IMR-90 (cell line): ENCODE data around the gene TEX53. TPM values are rescaled to one million over a fixed set of nuclear protein-coding genes. Genes with fewer than 3 reads are reported as not detected.

Experiments used
- ATAC-seq: fragments of 200-7000 bp; cut with Tn5 transposase; 2 replicates; pipeline ENCODE4 v1.9.1; 2020; ENCODE audit warnings: low read depth, mild to moderate bottlenecking, moderate library complexity
- BruUV-seq: library from RNA; stranded (reverse); fragments of 400-500 nt; replicated peaks from 2 replicates; lab custom pipeline; 2021; lab: Mats Ljungman, UMichigan
- CTCF ChIA-PET: fragments of 300-600 bp; formaldehyde crosslinking; extraction: SDS; loops from one replicate; lab custom pipeline; 2021; ENCODE audit warnings: antibody characterized with exemption; lab: Yijun Ruan, JAX
- POLR2A ChIA-PET: fragments of 300-600 bp; sonication (Branson Sonifier 250); formaldehyde crosslinking; loops from one replicate; lab custom pipeline; 2022; ENCODE audit warnings: antibody characterized with exemption; ENCODE audit not compliant: unreplicated experiment; lab: Charles Lee
- DNase-seq: peaks from one replicate; pipeline ENCODE4 v3.0.0; 2013
- H2AFZ ChIP-seq: replicated peaks from 2 replicates; pipeline ENCODE3; 2013; ENCODE audit warnings: low read length, mild to moderate bottlenecking; ENCODE audit not compliant: poor library complexity
- H2AK5ac ChIP-seq: 2 replicates; pipeline ENCODE4 v1.6.1; 2013; ENCODE audit warnings: low read depth, low read length, inconsistent platforms
- H2AK9ac ChIP-seq: replicated peaks from 2 replicates; pipeline ENCODE3; 2013; ENCODE audit warnings: mild to moderate bottlenecking, low read depth, low read length, moderate library complexity; ENCODE audit not compliant: poor library complexity
- H2BK120ac ChIP-seq: 2 replicates; pipeline ENCODE4 v1.6.1; 2013; ENCODE audit warnings: low read depth, low read length, inconsistent platforms
- H2BK15ac ChIP-seq: 3 replicates; pipeline ENCODE4 v1.6.1; 2013; ENCODE audit warnings: low read depth, low read length, inconsistent platforms
- H2BK20ac ChIP-seq: 2 replicates; pipeline ENCODE4 v1.6.1; 2013; ENCODE audit warnings: low read depth, mild to moderate bottlenecking, inconsistent platforms, low read length, moderate library complexity
- H2BK5ac ChIP-seq: 2 replicates; pipeline ENCODE4 v1.6.1; 2013; ENCODE audit warnings: mild to moderate bottlenecking, low read depth, low read length, inconsistent platforms; ENCODE audit not compliant: poor library complexity, severe bottlenecking
- H3K14ac ChIP-seq: replicated peaks from 2 replicates; pipeline ENCODE4 v1.6.1; 2013; ENCODE audit warnings: low read depth, low read length, inconsistent platforms
- H3K18ac ChIP-seq: 2 replicates; pipeline ENCODE4 v1.6.1; 2013; ENCODE audit warnings: low read depth, low read length, control low read depth
- H3K23ac ChIP-seq: 2 replicates; pipeline ENCODE4 v1.6.1; 2013; ENCODE audit warnings: low read depth, low read length, inconsistent platforms
- H3K27ac ChIP-seq: 2 replicates; pipeline ENCODE4 v1.5.1; 2013; ENCODE audit warnings: mild to moderate bottlenecking, control low read depth, low read length; ENCODE audit not compliant: insufficient read depth
- H3K27me3 ChIP-seq: 2 replicates; pipeline ENCODE4 v1.6.1; 2013; ENCODE audit warnings: low read length; ENCODE audit not compliant: control insufficient read depth, insufficient read depth
- H3K36me3 ChIP-seq: 2 replicates; pipeline ENCODE4 v1.6.1; 2013; ENCODE audit warnings: low read length, mixed read lengths; ENCODE audit not compliant: control insufficient read depth, insufficient read depth
- H3K4ac ChIP-seq: 2 replicates; pipeline ENCODE4 v1.6.1; 2013; ENCODE audit warnings: low read depth, low read length, inconsistent platforms
- H3K4me1 ChIP-seq: 2 replicates; pipeline ENCODE4 v1.6.1; 2013; ENCODE audit warnings: low read length, mixed read lengths; ENCODE audit not compliant: control insufficient read depth, insufficient read depth
- H3K4me2 ChIP-seq: 2 replicates; pipeline ENCODE4 v1.6.1; 2013; ENCODE audit warnings: low read depth, mild to moderate bottlenecking, control low read depth, low read length, moderate library complexity
- H3K4me3 ChIP-seq: 2 replicates; pipeline ENCODE4 v1.5.1; 2013; ENCODE audit warnings: low read depth, mild to moderate bottlenecking, control low read depth, low read length, moderate library complexity; ENCODE audit not compliant: insufficient read depth
- H3K56ac ChIP-seq: 2 replicates; pipeline ENCODE4 v1.6.1; 2013; ENCODE audit warnings: low read length, inconsistent platforms; ENCODE audit not compliant: insufficient read depth; ENCODE audit errors: extremely low read depth
- H3K79me1 ChIP-seq, 2 experiments: 2 replicates each; pipeline ENCODE4 v1.6.1; 2013; ENCODE audit warnings: low read length in 2 of 2, inconsistent platforms in 1 of 2, low read depth in 1 of 2
- H3K9ac ChIP-seq: 2 replicates; pipeline ENCODE4 v1.6.1; 2013; ENCODE audit warnings: low read depth, low read length, control low read depth
- H3K9me1 ChIP-seq: 2 replicates; pipeline ENCODE4 v1.6.1; 2013; ENCODE audit warnings: low read length, inconsistent platforms; ENCODE audit not compliant: insufficient read depth
- H3K9me3 ChIP-seq: 2 replicates; pipeline ENCODE4 v1.6.1; 2013; ENCODE audit warnings: low read length; ENCODE audit not compliant: control insufficient read depth, insufficient read depth
- H4K20me1 ChIP-seq: 2 replicates; pipeline ENCODE4 v1.6.1; 2013; ENCODE audit warnings: low read length, inconsistent platforms; ENCODE audit not compliant: insufficient read depth
- H4K5ac ChIP-seq: 2 replicates; pipeline ENCODE4 v1.6.1; 2013; ENCODE audit warnings: mild to moderate bottlenecking, low read depth, low read length, control low read depth
- H4K8ac ChIP-seq, 2 experiments: 2 replicates each; pipeline ENCODE4 v1.6.1; 2013; ENCODE audit warnings: low read depth in 2 of 2, low read length in 2 of 2, control low read depth in 1 of 2, inconsistent platforms in 1 of 2
- H4K91ac ChIP-seq: 2 replicates; pipeline ENCODE4 v1.6.1; 2013; ENCODE audit warnings: low read depth, low read length, inconsistent platforms; ENCODE audit not compliant: insufficient read depth
- BHLHE40 ChIP-seq: fragments of 150-350 bp; IDR thresholded peaks from 2 replicates; pipeline ENCODE4 v1.6.1; 2016; ENCODE audit warnings: mild to moderate bottlenecking, low read depth, low read length
- CEBPB ChIP-seq: IDR thresholded peaks from 2 replicates; pipeline ENCODE4 v1.6.1; 2012; ENCODE audit warnings: low read depth, low read length, improper control_type of control experiment
- CHD1 ChIP-seq: IDR thresholded peaks from 2 replicates; pipeline ENCODE4 v1.6.1; 2012; ENCODE audit warnings: low read depth, low read length, improper control_type of control experiment
- FOS ChIP-seq: fragments of 150-350 bp; IDR thresholded peaks from 2 replicates; pipeline ENCODE4 v1.6.1; 2016; ENCODE audit warnings: low read depth, low read length
- MAFK ChIP-seq: IDR thresholded peaks from 2 replicates; pipeline ENCODE4 v1.6.1; 2012; ENCODE audit warnings: low read depth, low read length, improper control_type of control experiment
- MAZ ChIP-seq: IDR thresholded peaks from 2 replicates; pipeline ENCODE4 v1.6.1; 2012; ENCODE audit warnings: low read depth, mild to moderate bottlenecking, low read length, improper control_type of control experiment, moderate library complexity, borderline replicate concordance
- MXI1 ChIP-seq: IDR thresholded peaks from 2 replicates; pipeline ENCODE4 v1.6.1; 2012; ENCODE audit warnings: low read depth, mild to moderate bottlenecking, low read length, moderate library complexity, borderline replicate concordance
- NFE2L2 ChIP-seq: fragments of 150-350 bp; IDR thresholded peaks from 2 replicates; pipeline ENCODE4 v1.6.1; 2016; ENCODE audit warnings: low read depth, mild to moderate bottlenecking, low read length
- POLR2A ChIP-seq: IDR thresholded peaks from 2 replicates; pipeline ENCODE4 v1.6.1; 2012; ENCODE audit warnings: mild to moderate bottlenecking, low read depth, low read length
- RAD21 ChIP-seq: IDR thresholded peaks from 2 replicates; pipeline ENCODE4 v1.6.1; 2012; ENCODE audit warnings: low read length, improper control_type of control experiment
- RCOR1 ChIP-seq: IDR thresholded peaks from 2 replicates; pipeline ENCODE4 v1.6.1; 2012; ENCODE audit warnings: mild to moderate bottlenecking, low read length, improper control_type of control experiment; ENCODE audit not compliant: insufficient replicate concordance
- RFX5 ChIP-seq: IDR thresholded peaks from 2 replicates; pipeline ENCODE4 v1.8.0; 2012; ENCODE audit warnings: low read depth, mild to moderate bottlenecking, low read length, moderate library complexity
- SMC3 ChIP-seq: fragments of 150-350 bp; IDR thresholded peaks from 2 replicates; pipeline ENCODE4 v1.6.1; 2016; ENCODE audit warnings: low read depth, mild to moderate bottlenecking, antibody characterized with exemption, low read length, moderate library complexity
- WGBS, 2 experiments: methylation state at CpG; one replicate each; pipeline versions ENCODE4 v1.1.5 to v1.1.7; 2013; ENCODE audit warnings: missing lambda C conversion rate in 2 of 2; ENCODE audit not compliant: insufficient read length in 1 of 2; ENCODE audit errors: extremely low coverage in 2 of 2; 5-methylcytosine and 5-hydroxymethylcytosine counted together
- dilution Hi-C: fragments of 300-500 bp; cut with HindIII; formaldehyde crosslinking; loops from one replicate; pipeline ENCODE4 v1.14.3; 2018; ENCODE audit warnings: low sequenced_read_pairs; ENCODE audit not compliant: unreplicated experiment
- in situ Hi-C: fragments of 300-500 bp; cut with MboI; formaldehyde crosslinking; loops from 3 replicates; pipeline ENCODE4 v1.14.3; 2019; ENCODE audit warnings: low sequenced_read_pairs, inconsistent platforms, mixed read lengths
- intact Hi-C: fragments of 100-400 bp; cut with micrococcal nuclease; formaldehyde crosslinking; loops from 2 replicates; pipeline ENCODE4 v1.10.0; 2022
- polyA plus RNA-seq, 3 experiments: library from polyadenylated mRNA; depleted of rRNA; stranded (reverse); fragments of >200 nt; gene quantifications; 2 replicates each; pipeline ENCODE4 v1.2.3, GENCODE V29; 2012; ENCODE audit warnings: low replicate concordance in 1 of 3
- total RNA-seq: library from RNA; depleted of rRNA; stranded (reverse); fragments of >200 nt; gene quantifications from 2 replicates; pipeline ENCODE4 v1.2.3, GENCODE V29; 2012
- TF ChIP-seq, protein P1 (sequence below): fragments of 150-350 bp; IDR thresholded peaks from 2 replicates; pipeline ENCODE4 v1.6.1; 2017; ENCODE audit warnings: mild to moderate bottlenecking, antibody characterized with exemption, low read length, low read depth
- TF ChIP-seq, protein P2 (sequence below): conservative IDR thresholded peaks from 2 replicates; pipeline ENCODE4 v1.5.1; 2012; ENCODE audit warnings: mild to moderate bottlenecking, low read depth, low read length, improper control_type of control experiment
- TF ChIP-seq, protein P3 (sequence below): fragments of 150-350 bp; IDR thresholded peaks from 2 replicates; pipeline ENCODE4 v1.6.1; 2016; ENCODE audit warnings: low read depth, mild to moderate bottlenecking, low read length, moderate library complexity, borderline replicate concordance

The TEX53 gene
- total and polyA plus RNA-seq, 2 of the 4 experiments (the other 2 are of a cell fraction) = not detected

DNA sequence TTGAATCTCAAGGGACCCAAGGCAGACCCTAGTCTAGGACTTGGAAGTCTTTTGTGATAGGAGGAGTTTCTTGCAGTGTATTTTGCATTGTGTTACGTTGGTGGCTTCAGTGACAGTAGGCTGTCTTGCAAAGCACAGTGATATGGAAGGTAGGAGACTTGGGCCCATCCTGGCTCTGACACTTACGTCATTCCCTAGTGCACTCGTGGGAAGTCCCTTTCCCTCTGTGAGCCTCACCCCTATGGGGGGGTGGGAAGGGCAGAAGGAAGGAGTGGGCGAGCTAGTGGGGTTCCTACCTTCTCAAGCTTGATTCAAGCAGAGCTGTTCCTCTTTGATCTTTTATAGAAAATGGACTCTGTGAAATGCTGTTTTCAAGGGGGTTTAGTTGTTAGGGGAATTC lies 9.2 kb upstream of the TEX53 start:
- dilution Hi-C loops (no loop called here), in situ Hi-C loops (loop anchor here (5.0 kb wide), 1 partner anchor 345 kb away; no protein-coding TSS in a partner anchor), intact Hi-C loops (no loop called here)
- Histone ChIP-seq H2AFZ (no peak overlapping the region), H3K23ac (no peak overlapping the region), H3K4me2 (no peak overlapping the region), H3K27ac (no peak overlapping the region), H3K9me3 (no peaks in the 10 kb centered on the region), H3K9me1 (no peaks in the 10 kb centered on the region), H3K4me1 (no peaks in the 10 kb centered on the region), H4K91ac (no peak overlapping the region), H2AK9ac (no peak overlapping the region), H3K18ac (no peak overlapping the region), H2BK120ac (no peak overlapping the region), H2BK20ac (no peak overlapping the region), H3K4me3 (no peak overlapping the region), H3K14ac (no peak overlapping the region), H3K9ac (no peak overlapping the region), H3K56ac (no peak overlapping the region), H4K8ac (no peak overlapping the region), H2AK5ac (no peak overlapping the region), H2BK15ac (no peak overlapping the region), H3K4ac (no peak overlapping the region), H3K27me3 (peaks cover 14% of the 10 kb centered on the region), H4K20me1 (no peaks in the 10 kb centered on the region), H4K5ac (no peak overlapping the region), H2BK5ac (no peak overlapping the region), H3K36me3 (no peaks in the 10 kb centered on the region), H3K79me1 (no peaks in the 10 kb centered on the region)
- ChIA-PET POLR2A (no interaction called here), CTCF (interaction anchor here (1.3 kb wide), 1 partner anchor 243 kb away, joined by 5 read pairs; no protein-coding TSS in a partner anchor)
- TF ChIP-seq POLR2A (no peak), CEBPB (no peak), SMC3 (no peak), RFX5 (no peak), MAFK (no peak), MXI1 (no peak), NFE2L2 (no peak), MAZ (no peak), FOS (no peak), RCOR1 (no peak), CHD1 (no peak), BHLHE40 (no peak), RAD21 (no peak)
- TF ChIP-seq, protein P1, sequence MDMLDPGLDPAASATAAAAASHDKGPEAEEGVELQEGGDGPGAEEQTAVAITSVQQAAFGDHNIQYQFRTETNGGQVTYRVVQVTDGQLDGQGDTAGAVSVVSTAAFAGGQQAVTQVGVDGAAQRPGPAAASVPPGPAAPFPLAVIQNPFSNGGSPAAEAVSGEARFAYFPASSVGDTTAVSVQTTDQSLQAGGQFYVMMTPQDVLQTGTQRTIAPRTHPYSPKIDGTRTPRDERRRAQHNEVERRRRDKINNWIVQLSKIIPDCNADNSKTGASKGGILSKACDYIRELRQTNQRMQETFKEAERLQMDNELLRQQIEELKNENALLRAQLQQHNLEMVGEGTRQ = no peak
- TF ChIP-seq, protein P2, sequence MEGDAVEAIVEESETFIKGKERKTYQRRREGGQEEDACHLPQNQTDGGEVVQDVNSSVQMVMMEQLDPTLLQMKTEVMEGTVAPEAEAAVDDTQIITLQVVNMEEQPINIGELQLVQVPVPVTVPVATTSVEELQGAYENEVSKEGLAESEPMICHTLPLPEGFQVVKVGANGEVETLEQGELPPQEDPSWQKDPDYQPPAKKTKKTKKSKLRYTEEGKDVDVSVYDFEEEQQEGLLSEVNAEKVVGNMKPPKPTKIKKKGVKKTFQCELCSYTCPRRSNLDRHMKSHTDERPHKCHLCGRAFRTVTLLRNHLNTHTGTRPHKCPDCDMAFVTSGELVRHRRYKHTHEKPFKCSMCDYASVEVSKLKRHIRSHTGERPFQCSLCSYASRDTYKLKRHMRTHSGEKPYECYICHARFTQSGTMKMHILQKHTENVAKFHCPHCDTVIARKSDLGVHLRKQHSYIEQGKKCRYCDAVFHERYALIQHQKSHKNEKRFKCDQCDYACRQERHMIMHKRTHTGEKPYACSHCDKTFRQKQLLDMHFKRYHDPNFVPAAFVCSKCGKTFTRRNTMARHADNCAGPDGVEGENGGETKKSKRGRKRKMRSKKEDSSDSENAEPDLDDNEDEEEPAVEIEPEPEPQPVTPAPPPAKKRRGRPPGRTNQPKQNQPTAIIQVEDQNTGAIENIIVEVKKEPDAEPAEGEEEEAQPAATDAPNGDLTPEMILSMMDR = no peak
- TF ChIP-seq, protein P3, sequence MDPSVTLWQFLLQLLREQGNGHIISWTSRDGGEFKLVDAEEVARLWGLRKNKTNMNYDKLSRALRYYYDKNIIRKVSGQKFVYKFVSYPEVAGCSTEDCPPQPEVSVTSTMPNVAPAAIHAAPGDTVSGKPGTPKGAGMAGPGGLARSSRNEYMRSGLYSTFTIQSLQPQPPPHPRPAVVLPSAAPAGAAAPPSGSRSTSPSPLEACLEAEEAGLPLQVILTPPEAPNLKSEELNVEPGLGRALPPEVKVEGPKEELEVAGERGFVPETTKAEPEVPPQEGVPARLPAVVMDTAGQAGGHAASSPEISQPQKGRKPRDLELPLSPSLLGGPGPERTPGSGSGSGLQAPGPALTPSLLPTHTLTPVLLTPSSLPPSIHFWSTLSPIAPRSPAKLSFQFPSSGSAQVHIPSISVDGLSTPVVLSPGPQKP = no peak
- WGBS, 2 experiments = no CpG with 5 or more reads among the region's 4 CpGs
- no peak for ATAC-seq
- no peak for DNase-seq
- BruUV-seq = no TSS peak
